GDM1 (cell line): ENCODE data around the gene PXK.
A peak's percentile ranks its signal among the peaks of the same experiment; 100 is the strongest.
"Not testable (repeated sequence)": the region's sequence is repeated elsewhere in the genome, so short reads cannot be mapped to it uniquely, and the experiment has no call there.

Source experiments
- DNase-seq: peaks from one replicate; lab custom pipeline; 2025; lab: John Stamatoyannopoulos, UW

Gene PXK

DNA sequence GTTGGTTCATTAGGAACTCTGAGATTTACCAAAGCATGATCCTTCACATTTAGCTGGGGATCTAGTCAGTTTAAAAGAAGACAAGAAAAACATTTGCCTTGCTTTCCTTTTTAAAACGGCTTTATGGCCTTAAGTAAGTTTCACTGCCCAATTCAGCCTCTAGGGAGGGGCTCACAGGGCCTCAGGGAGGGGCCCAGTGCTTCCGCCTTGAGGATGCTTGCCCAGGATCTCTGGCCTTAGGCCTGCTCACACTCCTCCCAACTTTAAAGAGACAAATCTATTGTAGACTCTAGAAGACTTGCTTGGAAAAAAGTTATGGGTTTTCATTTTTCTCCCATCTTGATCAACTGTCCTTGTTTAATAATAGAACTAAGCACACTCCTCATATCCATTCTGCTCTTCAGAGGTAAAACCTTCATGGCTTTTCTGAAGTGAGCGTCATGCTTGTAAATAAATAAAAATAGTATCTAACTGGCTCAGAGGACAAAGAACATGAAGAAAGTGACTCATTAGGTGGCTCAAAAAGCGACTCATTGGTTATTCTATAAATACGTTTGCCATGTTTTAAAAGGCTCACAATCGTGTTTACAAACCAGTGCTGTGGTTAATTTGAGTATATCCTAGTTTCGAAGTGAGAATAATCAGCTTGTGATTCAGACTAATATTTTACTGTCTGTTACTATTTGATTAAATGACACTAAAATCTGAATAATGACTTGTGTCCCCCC lies 87.3 kb downstream of the PXK start:
- no peak for DNase-seq

DNA sequence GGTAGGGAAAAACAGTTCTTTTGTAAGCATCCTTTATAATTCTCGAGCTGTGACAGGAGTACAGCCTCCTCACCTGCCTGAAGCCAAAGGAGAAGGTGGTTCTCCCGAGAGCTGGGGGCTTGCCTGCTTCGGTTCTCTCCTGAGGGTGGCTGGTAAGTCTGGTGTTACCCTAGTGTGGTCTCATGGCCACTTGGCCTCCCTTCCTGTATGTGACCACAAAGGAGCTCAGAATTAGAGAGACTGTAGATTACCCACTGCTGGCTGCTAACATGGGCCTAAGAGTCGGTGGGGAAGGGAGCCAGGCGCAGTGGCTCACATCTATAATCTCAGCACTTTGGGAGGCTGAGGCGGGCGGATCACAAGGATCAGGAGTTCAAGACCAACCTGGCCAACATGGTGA lies 88.3 kb downstream of the PXK start:
- DNase-seq: no peak

DNA sequence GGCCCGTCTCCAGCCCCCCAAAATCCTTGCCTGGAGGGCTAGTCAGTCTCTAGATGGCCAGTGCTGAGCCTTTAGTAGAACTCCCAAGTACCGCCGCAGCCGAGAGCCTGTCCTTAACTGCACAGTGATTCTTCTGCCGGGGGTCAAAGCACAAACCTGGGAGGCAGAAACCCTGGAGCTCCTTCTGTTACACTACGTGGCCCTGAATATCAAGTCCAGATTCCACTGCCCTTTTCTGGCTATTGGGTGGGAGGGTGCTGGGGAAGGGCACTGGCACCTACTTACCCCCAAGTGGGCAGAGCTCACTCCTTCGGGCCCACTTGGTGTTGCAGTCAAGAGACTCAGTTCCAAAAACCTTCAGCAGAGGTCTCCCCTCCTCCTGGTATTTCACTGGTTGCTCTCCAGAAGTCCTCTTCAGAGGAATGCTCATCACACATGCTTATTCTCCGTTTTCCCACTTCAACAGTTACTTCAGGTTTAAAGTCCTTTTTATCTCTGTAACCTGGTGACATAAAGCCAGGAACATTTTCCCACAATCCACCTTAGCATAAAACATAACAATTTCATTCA lies 90.1 kb downstream of the PXK start:
- no peak for DNase-seq

DNA sequence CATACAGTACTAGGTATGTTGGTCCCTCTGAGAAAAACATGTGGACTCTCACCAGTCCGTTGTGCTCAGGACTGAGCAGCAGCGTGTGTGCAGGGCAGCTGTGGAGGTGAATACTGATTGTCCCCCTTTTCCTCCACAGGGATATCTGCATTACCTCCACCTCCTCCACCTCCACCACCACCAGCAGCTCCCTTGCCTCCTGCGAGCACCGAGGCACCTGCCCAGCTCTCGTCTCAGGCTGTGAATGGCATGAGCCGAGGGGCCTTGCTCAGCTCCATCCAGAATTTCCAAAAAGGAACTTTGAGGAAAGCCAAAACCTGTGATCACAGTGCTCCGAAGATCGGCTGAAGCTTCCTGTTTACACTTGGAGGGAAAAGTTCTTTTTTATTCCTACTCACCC lies 91.9 kb downstream of the PXK start:
- no peak for DNase-seq

DNA sequence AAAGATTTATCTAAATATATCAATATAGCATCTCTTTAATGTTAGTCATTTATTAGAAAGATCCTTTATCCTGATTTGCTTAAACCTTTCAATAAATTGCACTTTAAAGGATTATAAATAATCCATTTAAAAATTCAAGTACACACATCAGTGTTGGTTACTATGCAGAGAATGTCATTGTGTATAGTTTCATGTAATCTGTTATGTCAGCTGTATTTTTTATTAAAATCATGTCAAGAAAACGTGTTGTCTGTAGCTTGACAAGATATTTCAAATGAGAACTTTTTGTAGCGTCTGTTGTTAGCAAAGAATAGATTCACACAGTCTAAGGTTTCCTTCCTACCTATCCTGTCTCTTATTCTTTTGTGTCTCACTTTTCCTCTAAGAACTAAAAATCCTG lies 93.1 kb downstream of the PXK start:
- DNase-seq: no peak

DNA sequence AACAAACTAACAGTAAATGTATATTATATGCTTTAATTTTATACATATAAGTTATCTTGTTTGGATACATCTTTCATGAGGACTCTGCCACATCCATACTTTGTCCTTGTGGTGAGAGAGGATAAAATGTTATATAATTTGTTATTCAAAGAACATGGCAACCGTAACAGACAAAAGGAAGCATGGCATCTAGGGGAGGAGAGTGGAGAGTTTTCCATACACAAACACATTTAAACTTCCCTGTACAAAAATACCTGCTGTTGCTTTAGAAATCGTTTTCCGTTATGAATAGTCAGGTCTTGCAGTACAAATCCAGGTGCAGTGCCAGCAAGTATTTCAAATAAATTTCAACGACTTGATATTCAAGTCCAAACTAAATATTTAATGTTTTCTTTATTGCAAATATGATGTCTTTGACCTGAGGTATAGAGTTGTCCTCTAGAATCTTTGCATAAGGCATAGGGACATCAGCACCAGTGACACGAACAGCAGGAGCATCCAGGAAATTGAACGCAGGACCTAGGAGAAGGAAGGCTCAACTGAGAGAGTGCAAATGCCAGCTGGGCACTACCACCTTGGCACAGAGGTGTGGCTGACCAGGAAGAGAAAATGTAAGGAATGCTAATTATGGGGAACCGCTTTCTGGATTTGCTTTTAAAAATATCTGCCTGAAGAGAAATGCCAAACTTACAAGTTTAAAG lies 95.1 kb downstream of the PXK start:
- DNase-seq: no peak

DNA sequence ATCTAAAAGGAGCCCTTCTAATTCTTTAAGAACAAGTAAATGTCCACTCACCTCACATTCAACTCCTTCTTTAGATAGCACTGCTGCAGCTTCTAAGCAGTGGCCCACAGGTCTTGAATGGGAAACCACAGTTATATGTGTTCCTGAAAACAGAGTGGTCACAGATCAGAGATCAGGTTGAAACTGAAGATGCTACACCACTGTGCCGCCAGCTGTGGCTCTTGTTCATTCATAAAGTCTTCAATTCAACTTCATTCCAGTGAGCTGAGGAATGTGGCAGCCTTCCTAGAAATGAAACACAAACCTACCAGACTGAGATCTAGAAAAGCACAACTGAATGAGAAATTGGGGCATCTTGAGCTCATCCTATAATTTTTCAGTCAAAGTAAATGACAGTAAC lies 97.0 kb downstream of the PXK start:
- no peak for DNase-seq

DNA sequence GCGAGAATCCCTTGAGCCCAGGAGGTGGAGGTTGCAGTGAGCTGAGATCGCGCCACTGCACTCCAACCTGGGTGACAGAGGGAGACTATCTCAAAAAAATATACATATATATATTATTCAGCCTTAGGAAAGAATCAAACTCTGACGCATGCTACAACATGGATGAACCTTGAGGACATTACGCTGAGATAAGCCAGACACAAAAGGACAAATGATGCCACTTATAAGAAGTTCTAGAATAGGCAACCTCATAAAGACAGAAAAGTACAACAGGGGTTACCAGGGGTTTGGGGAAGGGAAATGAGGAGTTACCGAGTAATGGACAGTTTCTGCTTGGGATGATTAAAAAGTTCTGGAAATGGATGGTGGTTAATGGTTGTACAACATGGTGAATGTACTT lies 100.2 kb downstream of the PXK start:
- DNase-seq: no peak

DNA sequence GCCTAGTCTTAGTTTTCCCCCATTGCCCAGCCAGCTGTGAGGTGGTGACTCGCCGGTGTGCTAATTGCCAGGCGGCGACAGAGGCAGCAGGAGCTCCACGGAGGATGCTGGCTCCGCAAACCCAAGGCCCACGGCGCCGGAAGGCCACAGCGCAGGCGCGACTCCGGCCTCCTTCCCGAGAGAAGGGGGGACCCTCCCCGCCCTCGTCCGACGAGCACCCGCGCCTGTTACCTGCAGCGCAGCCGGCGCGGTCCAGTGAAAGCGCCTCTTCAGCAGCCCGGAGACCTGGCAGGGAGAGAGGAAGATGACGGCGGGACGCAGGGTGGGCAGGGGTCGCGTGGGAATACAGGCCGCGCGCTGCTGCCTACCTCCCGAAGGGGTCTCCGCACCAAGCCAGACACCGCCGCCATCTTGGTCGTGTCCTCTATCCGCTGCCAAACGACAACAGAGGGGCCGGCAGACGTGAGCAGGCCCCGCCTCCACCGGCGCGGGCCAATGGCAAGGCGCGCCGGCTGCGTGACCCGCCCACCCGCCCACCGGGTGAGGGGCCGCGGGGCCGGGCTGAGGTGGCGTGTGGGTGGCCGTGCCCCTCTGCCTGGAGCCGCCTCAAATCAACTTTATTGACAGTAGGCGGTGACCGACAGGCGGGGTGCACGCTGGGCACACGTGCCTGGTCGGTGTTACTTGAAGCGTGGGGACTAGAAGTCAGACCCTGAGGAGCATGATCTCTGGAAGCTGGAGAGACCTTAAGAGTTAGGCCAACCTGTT lies 100.9 kb downstream of the PXK start, which contains the start of gene PDHB:
TSS of gene PDHB (minus strand) at position 433 of the 768 bp plus-strand sequence. CDS start at position 410, 23 bp downstream.
- peak; percentile 89 for DNase-seq

DNA sequence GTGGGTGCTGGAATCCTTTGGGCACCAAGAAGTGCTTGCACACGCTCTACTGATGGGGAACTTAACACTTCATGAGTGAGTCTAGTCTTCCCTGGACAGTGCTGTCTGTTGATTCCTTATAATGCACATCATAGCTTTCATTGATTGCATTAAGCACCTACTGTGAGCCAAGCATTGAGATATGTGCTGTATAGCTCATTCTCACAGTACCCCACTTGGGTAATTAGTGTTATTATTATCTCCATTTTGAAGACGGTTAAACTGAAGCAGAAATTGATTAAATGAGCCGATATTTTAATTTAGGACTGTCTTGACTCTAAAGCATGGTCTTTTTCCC lies 101.4 kb downstream of the PXK start:
- DNase-seq: no peak

DNA sequence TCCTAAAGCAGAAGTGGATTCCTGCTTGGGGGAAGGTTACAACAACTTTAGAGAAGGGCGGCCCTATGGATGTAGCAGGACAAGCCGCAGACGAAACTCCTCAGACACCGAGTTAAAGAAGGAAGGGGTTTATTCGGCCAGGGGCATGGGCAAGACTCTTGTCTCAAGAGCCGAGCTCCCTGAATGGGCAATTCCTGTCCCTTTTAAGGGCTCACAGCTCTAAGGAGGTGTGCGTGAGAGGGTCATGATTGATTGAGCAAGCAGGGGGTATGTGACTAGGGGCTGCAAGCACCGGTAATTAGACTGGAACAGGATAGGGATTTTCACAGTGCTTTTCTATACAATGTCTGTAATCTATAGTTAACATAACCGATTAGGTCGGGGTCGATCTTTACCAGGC lies 101.8 kb downstream of the PXK start:
- no peak for DNase-seq

DNA sequence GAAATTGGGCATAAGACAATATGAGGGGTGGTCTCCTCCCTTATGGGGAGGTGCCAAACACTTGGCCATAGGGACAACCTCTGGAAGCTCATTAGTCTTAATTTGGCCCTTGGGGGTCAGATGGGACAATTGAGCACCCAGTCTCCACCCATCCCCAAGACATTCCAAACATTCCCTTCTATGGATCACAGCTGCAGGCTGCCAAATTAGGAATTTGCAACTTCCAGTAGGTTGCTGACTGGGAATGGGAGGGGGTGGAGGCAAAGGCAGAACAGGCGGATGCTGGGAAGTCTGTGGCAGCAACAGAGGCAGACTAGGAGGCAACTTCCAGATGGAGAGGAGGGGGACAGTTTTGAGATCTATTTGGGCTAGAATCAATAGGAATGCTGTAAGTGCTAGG lies 102.3 kb downstream of the PXK start:
- DNase-seq: no peak

DNA sequence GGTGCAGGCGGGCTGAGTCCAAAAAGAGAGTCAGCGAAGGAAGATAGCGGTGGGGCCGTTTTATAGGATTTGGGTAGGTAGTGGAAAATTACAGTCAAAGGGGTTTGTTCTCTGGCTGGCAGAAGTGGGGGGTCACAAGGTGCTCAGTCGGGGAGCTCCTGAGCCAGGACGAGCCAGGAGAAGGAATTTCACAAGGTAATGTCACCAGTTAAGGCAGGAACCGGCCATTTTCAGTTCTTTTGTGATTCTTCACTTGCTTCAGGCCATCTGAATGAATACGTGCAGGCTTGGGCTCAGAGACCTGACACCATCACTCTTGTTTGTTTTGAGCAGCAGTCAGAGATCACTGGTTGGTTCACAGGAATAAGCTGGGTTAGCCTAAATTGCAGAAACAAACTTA lies 104.6 kb downstream of the PXK start:
- not testable (repeated sequence) for DNase-seq

DNA sequence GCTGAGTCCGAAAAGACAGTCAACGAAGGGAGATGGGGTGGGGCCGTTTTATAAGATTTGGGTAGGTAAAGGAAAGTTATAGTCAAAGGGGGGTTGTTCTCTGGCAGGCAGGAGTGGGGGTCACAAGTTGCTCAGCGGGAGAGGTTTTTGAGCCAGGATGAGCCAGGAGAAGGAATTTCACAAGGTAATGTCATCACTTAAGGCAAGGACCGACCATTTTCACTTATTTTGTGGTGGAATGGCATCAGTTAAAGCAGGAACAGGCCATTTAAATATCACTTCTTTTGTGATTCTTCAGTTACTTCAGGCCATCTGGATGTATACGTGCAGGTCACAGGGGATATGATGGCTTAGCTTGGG lies 108.3 kb downstream of the PXK start:
- DNase-seq: not testable (repeated sequence)

DNA sequence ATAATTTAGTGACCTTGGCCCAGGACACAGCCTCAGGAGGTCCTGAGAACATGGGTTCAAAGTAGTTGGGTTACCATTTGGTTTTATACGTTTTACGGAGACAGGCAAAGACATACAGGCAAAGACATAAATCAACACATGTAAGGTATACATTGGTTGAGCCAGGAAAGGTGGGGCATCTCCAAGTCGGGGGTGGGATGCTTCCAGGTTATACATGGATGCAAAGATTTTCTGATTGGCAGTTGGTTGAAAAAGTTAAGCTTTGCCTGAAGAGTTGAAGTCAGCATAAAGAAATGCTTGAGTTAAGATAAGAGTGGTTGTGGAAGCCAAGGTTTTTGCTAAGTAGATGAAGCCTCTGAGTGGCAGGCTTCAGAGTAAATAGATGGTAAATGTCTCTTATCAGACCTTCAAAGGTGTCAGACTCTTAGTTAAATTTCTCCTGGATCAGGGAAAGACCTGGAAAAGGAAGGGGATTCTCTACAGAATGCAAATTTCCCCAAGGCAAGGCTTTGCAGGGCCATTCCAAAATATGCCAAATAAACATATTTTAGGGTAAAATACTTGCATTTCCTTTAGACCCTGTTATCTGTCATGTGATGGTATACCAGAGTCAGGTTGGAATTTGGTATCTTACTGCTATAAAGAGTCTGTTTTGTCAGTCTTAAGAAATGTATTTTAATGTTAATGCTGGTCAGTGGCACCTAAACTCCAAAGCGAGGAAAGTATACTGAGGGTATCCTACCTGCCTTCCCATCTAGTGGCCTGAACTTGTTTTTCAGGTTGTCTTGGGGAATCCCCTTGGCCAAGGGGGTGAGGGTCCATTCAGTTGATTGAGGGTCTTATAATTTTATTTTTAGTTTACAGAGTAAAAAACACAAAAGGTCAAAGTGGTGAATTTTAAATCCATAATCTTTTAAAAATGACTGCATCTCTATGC lies 109.1 kb downstream of the PXK start:
- no peak for DNase-seq

DNA sequence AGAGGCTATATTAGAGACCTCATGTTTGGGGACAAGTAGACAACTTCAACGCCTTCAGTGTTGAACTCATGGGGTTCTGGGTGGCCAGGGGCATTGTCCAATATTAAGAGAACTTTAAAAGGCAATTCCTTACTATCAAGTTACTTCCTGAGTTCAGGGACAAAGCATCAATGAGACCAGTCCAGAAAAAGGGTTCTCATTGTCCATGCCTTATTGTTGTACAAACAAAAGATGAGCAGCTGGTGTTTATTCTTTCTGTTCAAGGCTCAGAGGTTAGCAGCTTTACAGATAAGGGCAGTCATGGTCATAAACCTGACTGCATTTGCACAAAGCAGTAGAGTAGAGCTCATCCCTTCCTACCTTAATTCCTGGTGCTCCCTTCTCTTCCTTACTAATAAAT lies 119.5 kb downstream of the PXK start:
- DNase-seq: no peak

DNA sequence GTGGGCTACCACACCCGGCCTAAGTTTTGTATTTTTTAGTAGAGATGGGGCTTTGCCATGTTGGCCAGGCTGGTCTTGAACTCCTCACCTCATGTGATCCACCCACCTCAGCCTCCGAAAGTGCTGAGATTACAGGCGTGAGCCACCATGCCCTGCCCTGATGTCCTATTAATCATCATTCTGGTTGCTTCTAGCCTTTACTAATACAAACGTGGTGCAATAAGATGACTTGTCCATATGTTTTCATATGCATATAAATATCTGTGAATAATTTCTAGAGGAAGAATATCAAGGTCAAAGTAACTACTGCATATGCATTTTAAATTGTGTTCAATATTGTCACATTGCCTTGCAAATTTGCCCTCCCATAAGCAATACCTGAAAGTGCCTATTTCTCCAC lies 126.5 kb downstream of the PXK start:
- DNase-seq: no peak

DNA sequence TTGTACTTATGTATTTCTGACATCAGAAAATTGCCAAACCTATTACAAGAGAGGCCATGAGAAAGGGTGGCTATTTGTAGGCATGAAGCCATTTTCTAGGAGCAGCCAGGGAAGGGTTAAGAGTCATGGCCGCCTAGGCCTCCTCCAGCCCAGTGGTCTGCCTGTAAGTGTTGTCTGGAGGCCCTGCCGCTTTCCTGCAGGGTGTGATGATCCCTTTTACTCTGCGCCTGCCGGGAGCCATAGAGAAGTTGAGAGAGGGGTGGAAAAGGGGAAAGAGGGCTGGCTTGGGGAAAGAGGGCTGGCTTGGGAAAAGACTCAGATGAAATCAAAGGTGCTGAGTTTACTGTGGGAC lies 130.1 kb downstream of the PXK start:
- no peak for DNase-seq

DNA sequence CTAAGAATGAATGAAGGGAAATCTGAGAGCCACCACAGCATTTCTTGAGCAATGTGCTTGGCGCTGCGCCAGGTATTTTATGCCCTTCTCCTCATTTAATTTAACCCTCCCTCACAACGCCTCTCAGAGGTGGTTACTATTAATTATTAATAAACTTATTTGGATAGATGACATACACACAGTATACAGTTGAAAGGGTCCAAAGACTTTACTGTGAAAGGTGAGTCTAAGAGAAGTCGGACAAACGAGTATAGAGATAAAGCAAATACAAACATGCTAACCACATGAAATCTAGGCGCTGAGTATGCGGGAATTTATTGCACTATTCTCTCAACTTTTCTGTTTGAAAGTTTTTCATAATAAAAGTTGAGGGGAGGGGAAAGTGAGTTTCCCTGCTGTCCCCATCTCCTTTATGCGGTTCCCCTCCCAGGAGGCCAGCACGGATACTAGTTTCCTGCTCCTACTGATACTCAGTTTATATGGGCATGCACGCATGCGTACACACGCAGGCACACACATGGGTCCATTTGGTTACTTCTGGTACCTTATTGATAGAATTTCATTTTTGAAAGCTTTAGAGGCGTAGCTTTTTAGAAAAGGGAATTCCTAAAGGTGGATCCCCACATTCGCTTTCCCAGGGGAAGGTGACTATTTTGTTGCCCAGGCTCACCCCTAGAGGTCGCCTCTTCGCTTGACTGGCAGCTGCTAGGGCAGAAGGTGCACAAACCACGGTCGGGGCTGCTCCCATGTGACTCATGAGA lies 130.7 kb downstream of the PXK start:
- DNase-seq: peak; percentile 36

DNA sequence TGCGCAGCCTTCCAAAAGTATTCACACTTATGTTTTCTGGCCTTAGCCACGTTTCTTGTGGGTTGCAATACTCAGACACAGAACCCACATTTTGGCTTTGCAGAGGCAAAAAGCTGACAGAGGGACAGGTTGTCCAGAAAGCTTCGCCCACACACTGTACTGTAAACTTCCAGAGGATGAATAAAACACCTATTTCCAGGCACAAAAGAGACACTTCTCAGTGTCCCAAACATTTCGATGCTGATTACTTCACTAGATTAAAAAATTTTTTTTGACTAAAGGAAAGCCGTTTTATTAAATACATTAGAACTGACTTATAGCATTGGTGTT lies 131.2 kb downstream of the PXK start:
- no peak for DNase-seq

DNA sequence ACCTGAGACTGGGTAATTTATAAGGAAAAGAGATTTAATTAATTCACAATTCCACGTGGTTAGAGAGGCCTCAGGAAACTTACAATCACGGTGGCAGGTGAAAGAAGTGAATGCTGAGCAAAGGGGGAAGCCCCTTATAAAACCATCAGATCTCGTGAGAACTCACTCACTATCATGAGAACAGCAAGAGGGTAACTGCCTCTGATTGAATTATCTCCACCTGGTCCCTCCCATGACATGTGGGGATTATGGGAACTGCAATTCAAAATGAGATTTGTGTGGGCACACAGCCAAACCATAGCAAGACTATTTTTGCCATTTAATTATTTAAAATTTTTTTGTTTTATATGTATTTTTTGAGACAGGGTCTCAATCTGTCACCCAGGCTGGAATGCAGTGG lies 132.2 kb downstream of the PXK start:
- no peak for DNase-seq
